Muscle layer of colon (tissue), 2 donors: ENCODE measurements around the gene MEF2C.
A peak's percentile ranks its signal among the peaks of the same experiment; 100 is the strongest.

Experiments
- H3K27ac ChIP-seq: one replicate; pipeline ENCODE4 v1.7.0; 2013; ENCODE audit warnings: low read depth, mild to moderate bottlenecking, low read length, moderate library complexity
- H3K27me3 ChIP-seq, 2 donors: one replicate each; pipeline ENCODE4 v1.7.0; 2013; ENCODE audit warnings: low read length in 2 of 2, mild to moderate bottlenecking in 2 of 2; ENCODE audit not compliant: insufficient read depth in 2 of 2, control insufficient read depth in 1 of 2
- H3K36me3 ChIP-seq: one replicate; pipeline ENCODE4 v1.7.0; 2013; ENCODE audit warnings: mild to moderate bottlenecking, low read length; ENCODE audit not compliant: insufficient read depth
- H3K4me1 ChIP-seq: one replicate; pipeline ENCODE4 v1.7.0; 2013; ENCODE audit warnings: mild to moderate bottlenecking, low read length; ENCODE audit not compliant: insufficient read depth
- H3K4me3 ChIP-seq, 2 donors: one replicate each; pipeline ENCODE4 v1.7.0; 2013; ENCODE audit warnings: low read length in 2 of 2, low read depth in 1 of 2, mild to moderate bottlenecking in 1 of 2, moderate library complexity in 1 of 2
- H3K9ac ChIP-seq: one replicate; pipeline ENCODE4 v1.7.0; 2013; ENCODE audit warnings: low read length
- H3K9me3 ChIP-seq: one replicate; pipeline ENCODE4 v1.7.0; 2013; ENCODE audit warnings: mild to moderate bottlenecking, low read length
- donor health status: abdominal sarcoma.
- donor health status: Adenocarcinoma of cecum.

MEF2C gene

DNA sequence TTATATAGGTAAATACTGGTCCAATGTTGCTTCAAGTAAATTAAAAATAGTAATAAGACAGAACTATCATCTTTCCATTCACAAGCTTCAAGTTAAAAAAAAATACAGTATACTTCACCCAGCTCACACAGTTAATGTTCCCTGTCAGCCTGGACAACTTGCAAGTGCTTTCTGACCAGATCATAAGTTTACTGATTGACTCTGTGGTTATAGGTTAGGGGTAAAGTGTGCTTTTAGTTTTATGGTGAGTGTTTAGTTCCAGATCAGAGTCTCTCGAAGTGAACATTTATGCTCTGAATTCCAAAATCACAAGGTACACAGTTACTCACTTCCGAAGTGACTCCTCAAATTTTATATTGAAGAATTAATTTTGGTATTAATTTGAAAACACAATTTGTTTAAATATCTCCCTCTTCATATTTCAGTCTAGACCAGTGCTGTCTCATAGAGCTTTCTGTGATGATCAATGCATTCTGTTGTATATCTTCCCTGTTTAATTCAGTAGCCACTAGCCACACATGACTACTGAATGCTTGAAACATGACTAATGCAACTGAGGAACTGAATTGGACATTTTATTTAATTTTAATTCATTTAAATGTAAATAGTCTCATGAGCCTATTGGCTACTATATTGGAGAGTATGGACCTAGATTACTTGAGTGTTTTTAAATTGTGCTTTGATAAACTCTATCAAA, 90.7 kb downstream of the MEF2C start:
- Histone ChIP-seq H3K27ac (no peak overlapping the region), H3K4me1 (no peaks in the 10 kb centered on the region), H3K27me3 (no peaks in the 10 kb centered on the region), H3K36me3 (no peaks in the 10 kb centered on the region), H3K4me3 (no peak overlapping the region), H3K9me3 (no peaks in the 10 kb centered on the region), H3K9ac (no peak overlapping the region)

DNA sequence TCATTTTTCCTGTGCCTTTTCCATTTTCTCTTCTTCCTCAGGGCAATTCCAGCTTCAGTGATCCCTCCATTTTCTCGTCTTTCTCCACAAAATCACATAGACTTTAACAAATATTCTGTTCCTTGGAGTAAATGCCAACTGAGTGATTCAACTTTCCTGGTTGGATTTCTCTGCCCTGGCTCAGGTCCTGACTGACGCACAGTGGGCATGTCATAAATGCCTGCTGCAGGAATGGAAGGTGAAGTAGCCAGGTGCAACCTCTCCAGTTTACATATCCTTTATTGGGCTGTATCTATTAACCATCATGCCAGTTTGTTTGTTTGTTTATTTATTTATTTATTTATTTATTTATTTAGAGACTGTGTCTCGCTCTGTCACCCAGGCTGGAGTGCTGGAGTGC, 95.1 kb downstream of the MEF2C start:
- Histone ChIP-seq H3K36me3 (no peaks in the 10 kb centered on the region), H3K4me3 (no peak overlapping the region), H3K27ac (no peak overlapping the region), H3K4me1 (peaks cover 18% of the 10 kb centered on the region), H3K9ac (no peak overlapping the region), H3K27me3 (no peaks in the 10 kb centered on the region), H3K9me3 (no peaks in the 10 kb centered on the region)

DNA sequence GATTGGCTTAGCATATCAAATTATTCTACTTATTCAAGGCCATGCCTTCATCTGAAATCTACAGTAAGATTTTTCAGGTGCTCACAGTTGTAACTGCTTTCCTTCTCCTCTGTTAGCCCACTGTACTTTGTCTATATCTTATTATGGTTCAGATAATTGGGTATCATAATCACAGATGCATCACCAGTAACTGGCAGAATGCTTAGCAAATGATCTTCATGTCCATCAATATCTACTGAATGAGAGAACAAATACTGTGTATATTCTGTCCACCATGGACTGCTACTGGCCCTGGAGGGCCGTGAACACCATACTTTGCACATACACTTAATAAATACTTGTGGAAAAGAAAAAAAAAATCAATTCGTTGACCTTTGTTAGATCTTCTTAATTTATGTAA, 96.2 kb downstream of the MEF2C start:
- no peak overlapping the region for H3K4me3 ChIP-seq
- H3K27me3 ChIP-seq: no peaks in the 10 kb centered on the region
- H3K36me3 ChIP-seq: no peaks in the 10 kb centered on the region
- H3K4me1 ChIP-seq: peaks cover 18% of the 10 kb centered on the region
- no peak overlapping the region for H3K27ac ChIP-seq
- H3K9me3 ChIP-seq: no peaks in the 10 kb centered on the region
- H3K9ac ChIP-seq: no peak overlapping the region

DNA sequence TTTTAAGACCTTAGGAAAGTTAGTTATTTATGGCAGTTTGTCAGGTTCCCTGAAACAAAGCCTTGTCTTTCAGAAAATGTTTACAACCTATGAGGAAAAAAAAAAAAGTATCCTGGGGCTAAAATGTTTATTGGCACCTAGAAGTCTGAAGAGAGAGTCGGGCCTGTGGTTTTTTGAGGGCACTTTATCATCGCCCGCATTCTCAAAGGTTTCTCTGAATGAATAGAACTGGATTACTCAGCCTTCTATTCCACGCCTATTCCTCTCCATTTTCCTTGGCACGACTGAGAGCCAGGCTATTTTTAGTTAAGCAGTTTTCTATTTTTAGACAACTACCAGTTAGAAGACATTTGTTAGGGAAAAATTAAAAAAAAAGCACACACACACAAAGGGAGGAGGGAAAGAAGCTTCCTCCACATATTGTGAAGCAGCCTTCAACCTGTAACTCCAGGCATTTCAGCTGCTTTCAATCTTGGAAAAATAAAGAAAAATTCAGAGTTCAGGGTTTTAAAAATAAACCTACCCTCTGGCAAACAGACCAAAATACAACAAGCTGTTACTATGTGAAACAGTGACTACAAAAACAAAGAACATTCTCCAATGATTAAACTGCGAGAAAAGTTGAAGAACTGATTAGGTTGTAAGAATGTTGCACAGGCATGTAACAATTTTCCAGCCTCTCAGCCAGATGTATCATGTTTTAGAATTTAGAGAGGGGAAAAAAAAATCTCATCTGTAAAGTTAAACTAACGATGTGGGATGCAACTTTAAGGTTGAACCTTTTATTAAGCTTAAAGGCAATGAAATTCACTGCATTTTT, 97.0 kb downstream of the MEF2C start:
- H3K9ac ChIP-seq: peak overlapping the region; percentile 8
- H3K27ac ChIP-seq: peak overlapping the region; percentile 41
- H3K36me3 ChIP-seq: no peaks in the 10 kb centered on the region
- H3K4me3 ChIP-seq: peak overlapping the region in 1 of 2 donors; percentile 37
- no peaks in the 10 kb centered on the region for H3K9me3 ChIP-seq
- H3K27me3 ChIP-seq: no peaks in the 10 kb centered on the region
- peaks cover 18% of the 10 kb centered on the region for H3K4me1 ChIP-seq

- no peaks in the 10 kb centered on the region for H3K27me3 ChIP-seq
- H3K9me3 ChIP-seq: no peaks in the 10 kb centered on the region
- H3K36me3 ChIP-seq: no peaks in the 10 kb centered on the region
- no peak overlapping the region for H3K9ac ChIP-seq
- no peak overlapping the region for H3K4me3 ChIP-seq
- no peak overlapping the region for H3K27ac ChIP-seq
- peaks cover 18% of the 10 kb centered on the region for H3K4me1 ChIP-seq
Observed at GRCh38 chr5:88782571-88782970, 100.4 kb downstream of the MEF2C start.

- Histone ChIP-seq H3K4me3 (no peak overlapping the region), H3K36me3 (no peaks in the 10 kb centered on the region), H3K9ac (no peak overlapping the region), H3K27ac (no peak overlapping the region), H3K9me3 (no peaks in the 10 kb centered on the region), H3K27me3 (no peaks in the 10 kb centered on the region), H3K4me1 (peaks cover 6% of the 10 kb centered on the region)
Observed at GRCh38 chr5:88780736-88781135, 102.2 kb downstream of the MEF2C start.

DNA sequence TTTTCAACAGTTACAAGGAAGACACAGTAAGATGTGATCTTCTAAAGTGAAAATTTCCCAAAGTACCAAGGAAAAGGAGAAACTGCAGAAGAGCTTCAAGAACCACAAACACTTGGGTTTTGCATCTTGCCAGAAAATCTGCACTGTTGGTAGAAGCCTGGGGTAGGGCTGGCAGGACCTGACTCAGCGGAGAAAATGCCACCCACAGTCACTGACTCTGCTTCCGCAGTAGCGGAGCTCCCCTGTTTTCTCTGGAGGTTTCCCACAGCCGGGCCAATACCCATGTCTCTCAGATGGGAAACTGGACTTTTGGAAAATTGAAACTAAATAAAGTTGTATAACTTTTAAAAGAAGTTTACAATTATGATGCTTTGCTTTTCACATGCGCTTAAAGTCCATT, 104.2 kb downstream of the MEF2C start:
- Histone ChIP-seq H3K4me3 (no peak overlapping the region), H3K36me3 (no peaks in the 10 kb centered on the region), H3K9me3 (no peaks in the 10 kb centered on the region), H3K27ac (no peak overlapping the region), H3K9ac (no peak overlapping the region), H3K4me1 (no peaks in the 10 kb centered on the region), H3K27me3 (no peaks in the 10 kb centered on the region)

GRCh38 chr5:88776692-88777091, 106.3 kb downstream of the MEF2C start:
- Histone ChIP-seq H3K4me1 (no peaks in the 10 kb centered on the region), H3K4me3 (no peak overlapping the region), H3K27ac (no peak overlapping the region), H3K9ac (no peak overlapping the region), H3K9me3 (no peaks in the 10 kb centered on the region), H3K27me3 (no peaks in the 10 kb centered on the region), H3K36me3 (peaks cover 5% of the 10 kb centered on the region)

DNA sequence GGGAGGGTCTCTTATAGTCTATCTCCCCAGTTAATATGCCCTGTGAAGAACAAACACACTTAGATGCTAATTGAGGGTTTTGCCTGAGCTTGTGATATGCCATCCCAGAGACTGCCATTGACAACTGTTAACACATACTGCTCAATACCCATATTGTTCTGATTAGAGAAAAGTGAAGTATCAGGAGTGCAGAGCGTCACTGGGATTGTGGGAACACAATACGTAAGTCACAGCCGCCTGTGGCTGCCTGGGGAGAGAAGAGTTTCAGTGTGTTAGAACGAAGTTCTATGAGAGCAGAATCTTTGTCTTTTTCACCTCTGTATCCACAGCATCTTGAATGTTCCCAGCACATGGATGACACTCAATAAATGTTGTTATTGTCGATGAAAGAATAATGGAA, 110.2 kb downstream of the MEF2C start:
- peaks cover 7% of the 10 kb centered on the region for H3K36me3 ChIP-seq
- H3K9me3 ChIP-seq: no peaks in the 10 kb centered on the region
- H3K27ac ChIP-seq: no peak overlapping the region
- no peaks in the 10 kb centered on the region for H3K4me1 ChIP-seq
- no peaks in the 10 kb centered on the region for H3K27me3 ChIP-seq
- H3K4me3 ChIP-seq: no peak overlapping the region
- no peak overlapping the region for H3K9ac ChIP-seq

- Histone ChIP-seq H3K9me3 (no peaks in the 10 kb centered on the region), H3K9ac (no peak overlapping the region), H3K27ac (no peak overlapping the region), H3K4me3 (no peak overlapping the region), H3K4me1 (no peaks in the 10 kb centered on the region), H3K36me3 (peaks cover 7% of the 10 kb centered on the region), H3K27me3 (no peaks in the 10 kb centered on the region)
Observed at GRCh38 chr5:88772047-88772446, 110.9 kb downstream of the MEF2C start.

DNA sequence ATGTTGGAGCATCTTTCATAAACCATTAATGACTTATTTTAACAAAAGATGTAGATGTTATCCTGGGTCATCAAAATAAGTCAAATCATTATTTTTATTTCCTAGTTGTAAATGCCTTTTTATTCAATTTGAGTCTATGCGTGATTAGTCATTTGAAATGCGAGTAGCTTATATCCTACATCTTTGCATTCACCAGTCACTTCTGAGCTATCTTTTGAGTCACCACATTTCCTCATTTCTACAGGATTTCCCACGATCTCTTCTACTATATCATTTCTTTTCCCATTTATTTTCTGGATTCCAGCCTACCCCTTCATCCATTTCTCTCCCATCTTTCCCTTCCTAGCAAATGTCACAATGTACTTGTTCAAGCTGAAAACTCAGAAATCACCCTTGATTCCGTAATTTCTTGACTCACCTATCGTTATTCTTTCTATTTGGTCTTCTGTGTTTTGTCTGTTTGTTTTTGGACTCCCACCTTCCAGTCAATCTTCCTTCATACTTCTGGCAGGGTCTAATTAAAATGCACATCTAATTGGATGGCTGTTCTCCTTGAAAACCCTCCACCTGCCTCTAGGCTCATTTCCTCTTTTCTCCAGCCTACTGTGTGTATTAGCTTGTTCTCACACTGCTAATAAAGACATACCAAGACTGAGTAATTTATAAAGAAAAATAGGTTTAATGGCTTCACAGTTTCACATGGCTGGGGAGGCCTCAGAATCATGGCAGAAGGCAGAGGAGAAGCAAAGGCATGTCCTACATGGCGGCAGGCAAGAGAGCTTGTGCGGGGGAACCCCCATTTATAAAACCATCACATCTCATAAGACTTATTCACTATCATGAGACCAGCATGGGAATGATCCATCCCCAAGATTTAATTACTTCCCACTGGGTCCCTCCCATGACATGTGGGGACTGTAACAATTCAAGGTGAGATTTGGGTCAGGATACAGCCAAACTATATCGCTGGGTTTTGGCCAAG, 112.4 kb downstream of the MEF2C start:
- H3K27me3 ChIP-seq: no peaks in the 10 kb centered on the region
- H3K9ac ChIP-seq: no peak overlapping the region
- H3K36me3 ChIP-seq: peaks cover 7% of the 10 kb centered on the region
- H3K9me3 ChIP-seq: no peaks in the 10 kb centered on the region
- no peaks in the 10 kb centered on the region for H3K4me1 ChIP-seq
- H3K4me3 ChIP-seq: no peak overlapping the region
- H3K27ac ChIP-seq: no peak overlapping the region
